NCI-H82 treated with DMSO at 0.1 percent for 48 hours (cell line): ENCODE results near the gene MACROD1.

Experiments used
- DNase-seq: peaks from one replicate; lab custom pipeline; 2025; ENCODE audit not compliant: unreplicated experiment; lab: John Stamatoyannopoulos, UW

Gene MACROD1

DNA sequence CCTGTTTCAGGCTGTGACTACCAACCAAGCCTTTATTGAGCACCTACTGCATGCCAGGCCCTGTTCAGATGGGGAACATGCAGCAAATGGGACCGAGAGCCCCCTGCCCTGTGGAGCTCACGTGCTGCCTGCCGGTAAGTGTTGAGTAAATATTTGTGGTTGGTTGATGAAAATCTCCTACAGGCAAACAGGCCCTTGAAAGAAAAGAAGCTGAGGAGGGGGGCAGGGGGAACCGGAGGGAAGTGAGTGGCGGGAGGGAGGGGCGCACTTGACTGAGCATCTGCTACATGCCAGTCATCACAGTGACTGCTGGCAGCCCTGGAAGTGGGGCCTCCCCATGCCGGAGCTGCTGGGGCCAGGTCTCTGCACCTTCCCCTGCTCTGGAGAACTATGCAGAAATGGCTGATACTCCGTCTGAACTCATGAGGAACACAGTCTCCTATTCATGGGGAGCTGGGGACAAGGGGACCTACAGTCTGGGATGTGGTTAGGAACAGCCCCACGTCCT, 34.2 kb downstream of the MACROD1 start:
- DNase-seq = peak; percentile 92

GRCh38 chr11:64130618-64131017, 35.3 kb downstream of the MACROD1 start:
- no peak for DNase-seq

DNA sequence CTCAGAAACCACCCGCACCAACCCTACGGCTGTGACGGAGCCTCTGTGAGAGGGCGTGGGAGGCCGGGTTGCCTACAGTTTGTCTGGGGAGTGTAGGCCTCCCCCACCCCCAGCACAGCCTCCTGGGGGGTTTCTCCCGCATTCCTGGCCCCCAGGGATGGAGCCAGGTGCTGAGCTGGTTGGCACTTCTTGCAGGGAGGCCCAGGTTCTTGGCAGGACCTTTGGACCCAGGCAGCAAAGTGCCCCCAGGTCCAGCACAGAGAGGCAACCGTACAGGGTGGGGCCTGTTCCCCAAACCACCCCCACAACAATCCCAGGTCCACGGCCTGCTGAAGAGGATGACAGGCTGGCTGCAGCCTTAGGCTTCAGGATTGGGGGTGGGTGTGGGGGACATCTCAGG, 36.5 kb downstream of the MACROD1 start:
- no peak for DNase-seq

GRCh38 chr11:64128255-64129006, 37.5 kb downstream of the MACROD1 start:
- no peak for DNase-seq

DNA sequence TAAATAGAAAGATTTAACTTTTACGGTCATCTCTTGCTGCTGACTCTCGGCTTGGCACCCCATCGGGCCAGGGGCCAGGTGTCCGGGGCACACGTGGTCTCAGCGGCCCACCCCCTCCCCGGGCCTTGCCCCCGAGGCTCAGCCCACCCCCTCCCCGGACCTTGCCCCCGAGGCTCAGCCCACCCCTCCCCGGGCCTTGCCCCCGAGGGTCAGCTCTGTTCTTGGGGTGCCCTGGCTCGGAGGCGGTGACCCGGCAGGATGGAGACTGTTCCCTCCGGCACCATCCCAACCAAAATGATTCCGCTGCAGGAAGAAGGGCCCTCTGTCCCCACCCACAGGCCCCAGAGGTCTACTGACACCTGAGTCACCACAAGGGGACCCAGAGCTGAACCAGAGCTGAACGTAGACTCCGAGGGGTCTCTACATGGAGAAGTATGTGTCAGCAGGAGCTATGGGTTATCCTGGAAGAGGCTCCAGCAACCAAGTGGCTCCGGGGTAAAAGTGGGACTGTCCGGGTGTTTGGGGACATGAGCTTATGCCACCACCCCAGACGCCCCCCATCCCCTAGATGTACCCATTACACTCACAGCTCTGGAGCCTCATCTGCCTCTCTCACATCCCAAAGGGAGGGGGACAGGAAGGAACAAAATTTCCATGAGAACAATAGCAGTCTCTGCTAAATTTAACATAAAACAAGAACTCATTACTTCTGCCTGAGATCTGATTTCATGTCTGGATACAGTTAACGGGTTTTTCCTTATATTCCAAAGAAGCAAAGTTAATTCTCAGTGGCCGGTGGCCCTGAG, 38.4 kb downstream of the MACROD1 start:
- no peak for DNase-seq

GRCh38 chr11:64126796-64127195, 39.1 kb downstream of the MACROD1 start:
- DNase-seq = no peak

- no peak for DNase-seq
These were observed 39.5 kb downstream of the MACROD1 start for GRCh38 chr11:64126371-64126770.

DNA sequence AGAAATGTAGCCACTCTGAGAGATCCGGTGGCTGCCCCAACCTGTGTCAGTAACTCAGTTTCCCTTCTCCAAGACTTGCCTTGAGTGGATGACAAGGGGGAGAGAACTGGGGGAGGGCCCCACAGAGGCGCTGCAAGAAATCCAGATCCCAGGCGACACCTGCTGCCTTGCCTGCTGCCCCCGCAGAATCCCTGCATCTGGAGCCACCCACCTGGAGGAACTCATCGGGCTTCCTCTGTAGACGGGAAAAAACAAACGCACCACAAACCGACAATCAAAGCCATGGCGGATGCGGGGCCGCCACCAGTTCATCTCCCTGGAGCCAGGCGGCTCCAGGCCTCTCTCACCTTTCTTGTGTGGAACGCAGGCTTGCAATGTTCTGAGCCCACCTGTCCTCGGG, 40.2 kb downstream of the MACROD1 start:
- no peak for DNase-seq

DNA sequence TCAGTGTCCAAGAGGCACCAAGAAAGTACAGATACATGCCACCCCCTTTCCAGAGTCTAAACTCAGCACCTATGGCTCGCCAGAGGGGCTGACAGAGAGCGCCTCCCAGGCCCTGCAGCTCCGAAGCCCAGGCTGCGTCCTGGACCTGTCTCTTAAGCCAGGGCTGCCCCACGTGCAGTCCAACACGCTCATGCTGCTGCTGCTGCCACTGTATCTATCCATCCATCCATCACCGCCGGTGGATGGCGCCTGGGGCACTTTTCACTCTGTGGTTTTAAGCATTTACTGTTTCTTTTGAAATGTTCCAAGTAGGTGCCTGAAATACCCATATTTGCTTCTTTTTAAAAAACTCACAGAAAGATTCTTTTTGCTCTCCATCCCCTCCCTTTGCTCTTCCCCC, 41.8 kb downstream of the MACROD1 start:
- DNase-seq = no peak

- DNase-seq = no peak
These were observed 42.2 kb downstream of the MACROD1 start for GRCh38 chr11:64123679-64124078.

- DNase-seq = no peak
These were observed 43.2 kb downstream of the MACROD1 start for GRCh38 chr11:64122411-64123410.

DNA sequence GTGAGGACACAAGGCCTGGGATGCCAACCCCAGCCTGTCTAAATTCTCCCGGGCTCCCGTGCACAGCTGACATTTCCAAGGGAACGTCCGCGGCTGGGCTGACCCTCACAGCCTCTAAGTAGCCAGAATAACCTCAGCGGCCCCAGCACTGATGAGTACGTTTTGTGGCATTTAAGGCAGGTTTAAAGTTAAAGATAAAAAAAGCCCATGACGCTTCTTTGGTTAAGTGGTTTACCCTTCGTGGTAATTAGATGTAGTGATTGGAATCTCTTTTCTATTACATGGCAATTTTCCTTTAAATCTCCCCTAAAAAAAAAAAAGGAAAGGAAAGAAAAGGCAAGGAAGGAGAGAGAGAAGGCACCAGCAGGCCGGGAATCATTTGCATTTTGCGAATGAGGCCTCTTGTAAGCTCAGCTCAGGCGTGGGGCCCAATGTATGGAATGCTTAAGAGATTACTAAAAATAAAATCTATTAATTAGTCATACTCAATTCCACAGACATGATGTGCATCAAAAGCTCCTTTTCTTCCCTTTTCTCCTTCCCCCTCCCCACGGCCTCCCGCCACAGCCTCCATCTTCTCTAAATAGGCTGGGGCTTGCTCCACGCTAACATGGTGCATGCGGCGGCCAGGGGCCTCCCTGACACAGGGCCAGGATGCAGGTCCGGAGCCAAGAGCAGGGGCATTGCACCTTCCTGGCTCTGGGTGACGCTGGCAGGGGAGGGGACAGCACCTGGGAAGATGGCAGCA, 44.1 kb downstream of the MACROD1 start:
- no peak for DNase-seq

DNA sequence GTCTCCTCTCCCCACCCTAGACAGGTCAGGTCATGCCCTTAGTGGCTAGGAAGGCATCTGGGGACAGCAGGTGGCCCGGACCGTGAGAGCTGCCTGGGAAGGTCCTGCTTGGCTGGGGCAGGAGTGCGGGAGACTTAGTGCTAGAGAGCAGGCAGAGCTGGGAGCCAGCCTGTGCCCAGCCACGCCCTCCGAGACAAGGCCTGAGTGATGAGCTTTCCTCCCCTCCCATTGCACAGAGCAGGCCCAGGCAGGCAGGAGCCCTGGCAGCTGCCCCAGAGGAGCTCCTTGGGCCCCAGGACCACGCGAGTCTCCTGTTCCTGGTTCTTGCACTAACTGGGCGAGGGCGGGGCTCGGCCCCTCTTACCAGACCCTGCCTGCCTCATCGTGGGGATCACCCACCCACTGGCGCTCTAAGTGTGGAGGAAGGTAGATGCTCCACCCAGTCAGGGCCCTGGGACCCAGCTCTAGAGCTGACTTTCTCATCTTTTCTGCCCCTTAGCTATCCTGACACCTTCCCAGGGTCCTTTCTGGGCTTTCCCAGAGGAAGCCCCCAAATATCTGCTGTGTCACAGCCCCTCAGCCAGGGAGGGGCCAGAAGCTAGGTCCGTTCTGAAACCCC, 44.9 kb downstream of the MACROD1 start:
- DNase-seq = no peak

GRCh38 chr11:64119700-64120099, 46.2 kb downstream of the MACROD1 start:
- DNase-seq = peak; percentile 31

DNA sequence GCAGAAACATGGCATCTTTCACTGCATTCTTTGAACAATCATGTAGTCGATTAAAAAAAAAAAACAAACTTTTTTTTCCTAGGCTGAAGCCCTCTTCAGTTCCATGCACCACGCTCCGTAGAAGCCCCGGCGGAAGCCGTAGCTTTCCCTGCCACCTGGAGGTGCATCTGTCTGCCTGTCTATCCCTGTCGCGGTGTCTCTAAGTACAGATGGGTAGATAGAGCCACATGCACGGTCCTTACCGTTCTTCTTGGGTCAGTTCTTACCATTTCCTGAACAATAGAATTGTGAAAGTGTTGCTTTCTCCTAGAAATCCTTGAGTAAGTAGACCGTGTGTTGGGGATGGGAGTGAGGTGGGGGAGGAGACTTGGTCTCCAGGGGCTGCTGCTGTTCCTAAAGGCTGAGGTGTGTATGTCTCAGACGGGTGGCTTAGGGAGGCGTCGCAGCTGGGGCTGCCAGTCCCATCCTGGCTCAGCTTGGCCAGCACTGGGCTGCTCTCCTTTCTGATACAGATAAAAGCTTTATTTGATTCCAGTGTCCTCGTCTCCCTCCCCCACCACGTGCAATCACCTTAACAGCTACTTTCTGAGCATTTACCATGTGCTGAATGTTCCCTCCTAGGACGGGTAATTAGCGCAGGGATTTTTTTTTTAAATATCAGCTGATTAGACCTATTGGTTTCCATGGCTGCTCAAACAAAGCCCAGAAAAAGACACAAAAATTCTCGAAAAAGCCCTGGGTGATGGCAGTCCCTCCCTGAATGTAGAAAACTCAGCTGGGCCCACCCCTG, 46.8 kb downstream of the MACROD1 start:
- DNase-seq = peak; percentile 57

DNA sequence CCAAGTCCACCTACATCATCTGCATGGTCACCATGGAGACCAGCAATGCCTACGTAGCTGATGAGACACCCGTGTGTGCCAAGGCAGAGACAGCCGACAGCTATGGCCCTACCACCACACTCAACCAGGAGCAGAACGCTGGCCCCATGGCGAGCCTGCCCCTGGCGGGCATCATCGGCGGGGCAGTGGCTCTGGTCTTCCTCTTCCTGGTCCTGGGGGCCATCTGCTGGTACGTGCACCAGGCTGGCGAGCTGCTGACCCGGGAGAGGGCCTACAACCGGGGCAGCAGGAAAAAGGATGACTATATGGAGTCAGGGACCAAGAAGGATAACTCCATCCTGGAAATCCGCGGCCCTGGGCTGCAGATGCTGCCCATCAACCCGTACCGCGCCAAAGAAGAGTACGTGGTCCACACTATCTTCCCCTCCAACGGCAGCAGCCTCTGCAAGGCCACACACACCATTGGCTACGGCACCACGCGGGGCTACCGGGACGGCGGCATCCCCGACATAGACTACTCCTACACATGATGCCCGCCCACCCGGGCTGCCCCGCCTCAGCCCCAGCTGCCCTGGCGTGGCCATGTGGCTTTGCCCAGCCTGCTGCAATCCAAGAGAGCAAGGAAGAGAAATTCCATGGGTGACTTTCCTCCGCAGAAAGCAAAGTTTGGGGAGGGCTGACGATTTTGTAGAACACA, 48.0 kb downstream of the MACROD1 start:
- no peak for DNase-seq

DNA sequence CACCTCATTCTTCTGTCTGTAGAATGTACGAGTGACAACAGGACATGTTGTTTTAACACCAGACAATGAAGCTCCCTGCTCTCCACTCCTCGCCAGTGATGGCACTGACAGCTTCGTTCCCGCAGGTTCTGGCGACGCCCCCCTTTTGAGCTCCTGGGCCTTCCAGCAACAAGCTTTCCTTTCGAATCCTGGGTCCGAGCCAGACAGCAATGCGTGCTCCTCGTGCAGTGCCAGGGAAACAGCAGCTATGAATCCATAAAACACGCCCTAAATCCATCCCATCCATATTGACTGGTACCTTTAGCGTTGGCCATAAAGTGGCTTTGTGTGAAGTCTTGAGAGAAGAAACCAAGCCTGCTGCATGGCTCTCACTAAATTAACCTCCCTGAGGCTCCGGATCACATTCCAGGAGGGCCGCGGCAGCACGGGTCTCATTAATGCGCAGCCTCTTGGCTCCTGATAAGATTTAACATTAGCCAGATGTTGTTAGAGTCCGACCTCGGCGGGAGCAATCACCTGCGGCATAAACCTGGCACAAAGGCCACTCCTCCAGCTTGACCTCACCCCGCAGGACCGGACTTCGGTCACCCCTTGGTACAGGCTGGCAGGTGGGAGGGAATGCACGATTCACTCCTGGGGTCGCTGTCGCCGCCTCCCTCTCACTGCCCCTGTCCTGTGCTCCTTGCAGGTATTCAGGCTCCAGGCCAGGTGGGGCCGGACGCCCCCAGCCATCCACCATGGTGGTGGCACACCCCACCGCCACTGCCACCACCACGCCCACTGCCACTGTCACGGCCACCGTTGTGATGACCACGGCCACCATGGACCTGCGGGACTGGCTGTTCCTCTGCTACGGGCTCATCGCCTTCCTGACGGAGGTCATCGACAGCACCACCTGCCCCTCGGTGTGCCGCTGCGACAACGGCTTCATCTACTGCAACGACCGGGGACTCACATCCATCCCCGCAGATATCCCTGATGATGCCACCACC, 50.1 kb downstream of the MACROD1 start:
- no peak for DNase-seq
